GM21360 (cell line): ENCODE measurements around the gene CSRNP3.

Experiments used
- ATAC-seq: cut with Tn5 transposase; IDR thresholded peaks from one replicate; pipeline ENCODE4 v1.9.1; 2021; ENCODE audit warnings: mild to moderate bottlenecking, moderate library complexity; ENCODE audit not compliant: unreplicated experiment

Gene CSRNP3

GRCh38 chr2:165674780-165675179, 205.3 kb downstream of the CSRNP3 start:
- ATAC-seq = no peak

- ATAC-seq = no peak
Measured at GRCh38 chr2:165675551-165675968, 206.1 kb downstream of the CSRNP3 start.

DNA sequence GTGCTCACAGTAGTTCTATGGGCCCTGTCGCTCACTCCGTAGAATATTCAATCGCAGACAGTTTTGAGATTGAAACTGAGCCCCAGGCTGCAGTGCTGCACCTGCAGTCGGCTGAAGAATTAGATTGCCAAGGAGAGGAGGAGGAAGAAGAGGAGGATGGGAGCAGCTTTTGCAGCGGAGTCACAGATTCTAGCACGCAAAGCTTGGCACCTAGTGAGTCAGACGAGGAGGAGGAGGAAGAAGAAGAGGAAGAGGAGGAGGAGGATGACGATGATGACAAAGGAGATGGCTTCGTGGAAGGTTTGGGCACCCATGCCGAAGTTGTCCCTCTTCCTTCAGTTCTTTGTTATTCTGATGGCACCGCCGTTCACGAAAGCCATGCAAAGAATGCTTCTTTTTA, 209.4 kb downstream of the CSRNP3 start:
- ATAC-seq = no peak

DNA sequence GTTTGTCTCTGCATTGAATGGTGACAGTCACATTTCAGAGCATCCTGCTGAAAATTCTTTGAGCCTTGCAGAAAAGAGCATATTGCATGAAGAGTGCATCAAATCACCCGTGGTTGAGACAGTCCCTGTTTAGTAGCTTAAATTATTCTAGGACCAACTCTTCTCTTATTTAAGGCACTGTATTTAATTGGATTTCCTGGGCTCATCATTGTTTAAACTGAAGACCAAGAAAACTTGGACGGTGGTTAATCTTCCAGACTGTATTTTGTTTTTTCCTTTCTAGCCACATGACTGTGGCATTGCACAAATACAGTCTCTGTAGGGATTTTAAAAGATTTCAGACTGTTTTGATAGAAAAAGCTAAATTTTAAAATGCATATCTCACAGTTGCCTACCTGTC, 210.1 kb downstream of the CSRNP3 start:
- no peak for ATAC-seq

- ATAC-seq = no peak
Measured at GRCh38 chr2:165681841-165682240, 212.3 kb downstream of the CSRNP3 start.

DNA sequence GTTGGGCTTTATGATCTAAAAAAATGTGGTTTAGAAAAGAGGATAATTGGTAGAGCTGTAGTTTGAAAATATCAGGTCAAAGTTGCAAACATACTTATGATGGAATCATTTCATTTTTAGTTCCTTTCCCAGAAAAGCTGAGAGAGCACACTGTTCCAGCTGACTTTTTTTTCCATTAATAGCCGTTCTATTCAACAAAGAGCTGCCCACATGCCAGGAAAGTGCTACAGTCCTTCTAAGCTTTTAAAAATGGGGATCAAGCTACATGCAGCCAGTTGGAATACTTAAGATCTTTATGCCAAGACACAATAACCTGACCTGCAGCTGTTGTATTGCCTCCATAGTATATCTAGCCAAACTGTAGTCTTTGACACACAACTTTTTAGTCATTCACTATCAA, 213.0 kb downstream of the CSRNP3 start:
- no peak for ATAC-seq

GRCh38 chr2:165686800-165687199, 217.3 kb downstream of the CSRNP3 start:
- ATAC-seq = no peak

- ATAC-seq = no peak
Measured at GRCh38 chr2:165687426-165688002, 218.0 kb downstream of the CSRNP3 start.

- no peak for ATAC-seq
Measured at GRCh38 chr2:165691615-165692014, 222.1 kb downstream of the CSRNP3 start.

GRCh38 chr2:165692906-165693305, 223.4 kb downstream of the CSRNP3 start:
- no peak for ATAC-seq

DNA sequence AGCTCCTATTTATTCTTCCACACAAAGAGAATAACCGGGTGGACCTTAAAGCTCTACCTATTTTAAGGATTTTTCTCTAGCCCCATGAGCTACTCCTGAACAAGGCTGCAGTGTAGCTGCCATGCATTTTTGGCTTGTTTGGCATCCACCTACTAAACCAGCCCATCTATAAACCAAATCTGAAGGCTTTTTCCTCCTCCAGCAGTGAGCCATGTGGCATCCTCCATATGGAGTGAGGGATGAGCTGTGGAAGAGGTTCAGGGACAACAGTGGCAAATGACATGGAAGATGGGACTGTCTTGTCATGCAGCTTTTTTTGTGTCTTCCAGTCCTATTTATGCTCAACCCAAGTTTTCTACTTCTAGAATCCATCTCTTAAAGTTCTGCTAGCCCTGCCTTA, 224.3 kb downstream of the CSRNP3 start:
- ATAC-seq = no peak

GRCh38 chr2:165697748-165698443, 228.4 kb downstream of the CSRNP3 start:
- no peak for ATAC-seq

GRCh38 chr2:165698444-165698884, 229.0 kb downstream of the CSRNP3 start:
- peak; percentile 92 for ATAC-seq

GRCh38 chr2:165699946-165700345, 230.4 kb downstream of the CSRNP3 start:
- ATAC-seq = no peak

DNA sequence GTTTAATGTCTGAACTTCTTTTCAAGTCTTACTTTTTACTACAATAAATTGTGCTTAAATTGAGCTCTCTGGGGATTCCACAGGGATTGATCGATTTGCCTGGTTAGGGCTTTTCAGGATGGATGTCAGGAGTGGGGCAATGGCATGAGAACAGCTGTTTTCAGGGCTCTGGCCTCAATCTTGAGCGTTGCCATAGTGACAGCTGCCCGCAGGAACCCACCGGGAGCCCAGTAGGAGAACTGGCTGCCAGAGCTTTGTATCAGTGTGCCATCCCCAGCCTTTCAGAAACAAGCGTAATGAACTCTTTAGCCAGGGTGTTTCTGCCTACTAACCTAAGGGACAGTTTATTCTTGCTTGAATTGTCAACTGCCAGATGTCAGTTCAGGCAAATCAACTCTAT, 231.0 kb downstream of the CSRNP3 start:
- no peak for ATAC-seq

DNA sequence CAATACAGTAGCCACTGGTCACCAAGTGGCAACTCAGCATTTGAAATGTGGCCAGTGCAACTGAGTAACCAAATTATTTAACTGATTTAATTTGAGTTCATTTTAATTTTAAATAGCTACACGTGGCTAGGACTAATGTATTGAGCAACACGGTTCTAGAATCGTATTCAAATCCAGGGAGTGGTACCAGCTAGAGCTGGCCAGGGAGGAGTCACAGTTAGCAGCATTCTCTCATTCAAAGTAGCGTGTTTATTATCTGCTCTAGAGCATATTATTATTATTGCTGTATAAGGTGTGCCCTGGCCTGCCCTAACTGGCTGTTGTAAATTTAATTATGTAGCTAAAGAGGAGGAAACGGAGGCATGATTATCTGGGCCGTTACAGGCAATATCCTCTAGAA, 231.6 kb downstream of the CSRNP3 start:
- no peak for ATAC-seq

DNA sequence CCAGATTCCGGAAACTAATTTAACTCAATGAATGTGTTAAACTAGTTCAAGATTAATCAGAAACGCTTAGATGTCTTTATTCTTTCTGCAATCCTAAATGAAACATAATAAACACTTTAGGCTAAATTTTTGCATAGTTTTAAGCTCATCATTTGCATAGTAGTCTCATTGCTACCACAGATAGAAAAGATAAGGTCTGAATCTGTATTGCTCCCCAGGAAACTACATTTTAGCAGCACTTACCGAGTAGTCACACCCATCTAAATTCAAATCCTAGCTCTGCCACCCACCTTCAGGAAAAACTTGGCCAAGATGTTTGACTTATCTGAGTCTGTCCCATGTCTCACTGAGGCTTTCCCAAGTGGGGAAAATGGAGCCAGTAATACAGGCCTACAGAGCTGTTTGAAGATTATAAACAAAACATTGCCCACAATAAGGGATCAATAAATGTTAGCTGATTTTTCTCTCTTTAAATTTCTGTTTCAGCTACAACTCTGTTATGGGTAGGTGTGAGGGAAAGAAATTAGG, 237.5 kb downstream of the CSRNP3 start:
- no peak for ATAC-seq

DNA sequence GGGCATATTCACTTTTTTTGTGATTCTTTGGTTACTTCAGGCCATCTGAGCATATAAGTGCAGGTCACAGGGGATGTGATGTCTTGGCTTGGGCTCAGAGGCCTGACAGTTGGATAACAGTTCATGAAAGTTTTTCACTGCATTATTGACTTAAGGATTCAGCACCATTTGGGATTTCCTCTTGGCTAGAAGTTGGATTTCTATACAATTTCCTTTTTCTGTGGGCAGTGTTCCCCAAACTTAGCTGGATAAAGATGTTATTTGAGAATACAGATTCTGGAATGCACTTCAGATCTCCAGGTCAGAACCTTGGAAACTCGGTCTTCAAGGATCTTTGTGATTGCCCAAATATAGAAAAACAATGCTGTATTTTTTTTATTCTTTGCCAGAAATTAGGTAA, 246.6 kb downstream of the CSRNP3 start:
- no peak for ATAC-seq

DNA sequence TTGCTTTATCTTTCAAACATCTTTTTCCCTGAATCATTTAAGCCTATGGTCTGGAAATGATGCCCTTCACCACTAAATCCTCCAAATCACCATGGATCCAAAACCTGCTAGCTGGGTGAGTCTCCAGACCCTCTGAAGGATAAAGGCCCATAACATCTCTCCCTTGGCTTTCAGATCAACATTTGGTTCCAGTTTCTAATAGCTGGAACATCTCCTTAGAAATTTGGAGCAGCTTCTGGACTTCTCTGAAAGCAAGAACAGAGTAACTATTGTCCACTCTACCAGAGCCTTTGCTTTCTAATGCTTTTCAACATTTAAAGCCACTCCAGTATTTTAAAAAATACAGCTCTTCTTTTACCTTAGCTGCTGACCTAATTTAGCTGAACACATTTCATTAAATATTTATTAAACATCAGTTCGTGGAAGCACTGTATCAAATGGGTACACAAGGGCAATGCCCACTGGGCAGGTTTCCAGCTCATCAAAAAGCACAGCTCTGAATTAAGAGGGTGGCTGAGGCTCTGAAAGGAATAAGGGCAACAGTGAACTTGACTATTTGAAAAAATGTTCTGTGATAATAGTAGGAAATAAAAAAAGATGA, 249.2 kb downstream of the CSRNP3 start:
- no peak for ATAC-seq

DNA sequence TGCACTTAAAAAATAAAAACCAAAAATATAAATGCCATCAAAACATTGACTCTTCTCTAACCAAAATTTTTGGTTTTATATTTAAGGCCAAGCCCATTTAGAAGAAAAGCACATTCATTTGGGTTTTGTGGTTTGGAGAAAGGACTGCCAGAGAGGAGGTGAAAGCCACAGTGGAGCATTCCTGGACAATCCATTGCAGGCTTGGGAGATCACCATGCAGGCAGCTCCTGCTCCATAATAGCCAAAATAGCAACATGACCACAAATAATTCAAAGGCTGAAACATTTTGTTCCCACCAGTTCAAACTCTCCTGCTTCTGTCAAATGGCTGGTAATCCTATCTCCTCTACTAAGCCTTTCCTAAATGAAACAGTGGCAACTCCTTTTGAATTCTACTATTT, 251.0 kb downstream of the CSRNP3 start:
- ATAC-seq = no peak

GRCh38 chr2:165725421-165725820, 255.9 kb downstream of the CSRNP3 start:
- ATAC-seq = no peak
